CD14-positive monocyte (primary cell): ENCODE results near the gene CLDN24. TPM values are rescaled to one million over a fixed set of nuclear protein-coding genes. Genes with fewer than 3 reads are reported as not detected.

Experiments used
- DNase-seq, 3 donors: peaks; one replicate each; pipeline ENCODE4 v3.0.0-alpha.2; 2011 to 2022
- H2AFZ ChIP-seq: 2 replicates; pipeline ENCODE4 v1.6.0; 2012; ENCODE audit warnings: mild to moderate bottlenecking, low read depth, low read length, inconsistent platforms; ENCODE audit not compliant: insufficient read depth, poor library complexity, severe bottlenecking
- H3K27ac ChIP-seq, 2 donors: 1 replicate in 1 of 2; 2 replicates in 1 of 2; pipeline ENCODE4 v1.5.1; 2012 to 2013; ENCODE audit warnings: low read length in 2 of 2, control low read depth in 1 of 2, inconsistent platforms in 1 of 2, low read depth in 1 of 2, mild to moderate bottlenecking in 1 of 2
- H3K27me3 ChIP-seq, 2 donors: one replicate each; pipeline versions ENCODE4 v1.6.0 to v1.6.1; 2011 to 2013; ENCODE audit warnings: low read length in 2 of 2; ENCODE audit not compliant: control insufficient read depth in 2 of 2, insufficient read depth in 2 of 2
- H3K36me3 ChIP-seq, 2 donors: replicated peaks in 1 of 2; 1 replicate in 1 of 2; 2 replicates in 1 of 2; pipeline versions ENCODE4 v1.5.1 to v1.6.1; 2012 to 2013; ENCODE audit warnings: low read length in 2 of 2, control low read depth in 1 of 2, inconsistent platforms in 1 of 2, mild to moderate bottlenecking in 1 of 2; ENCODE audit not compliant: insufficient read depth in 2 of 2, control insufficient read depth in 1 of 2
- H3K4me1 ChIP-seq, 2 donors: 1 replicate in 1 of 2; 2 replicates in 1 of 2; pipeline versions ENCODE4 v1.5.1 to v1.6.1; 2012 to 2013; ENCODE audit warnings: low read length in 2 of 2, control low read depth in 1 of 2, inconsistent platforms in 1 of 2, mild to moderate bottlenecking in 1 of 2, moderate library complexity in 1 of 2; ENCODE audit not compliant: insufficient read depth in 2 of 2, control insufficient read depth in 1 of 2
- H3K4me2 ChIP-seq: replicated peaks from 2 replicates; pipeline ENCODE3; 2012; ENCODE audit warnings: low read length, moderate library complexity, mild to moderate bottlenecking; ENCODE audit not compliant: poor library complexity, severe bottlenecking; ENCODE audit errors: extremely low read depth
- H3K4me3 ChIP-seq, 3 experiments: fragments of 200-600 bp in 1 of 3; sonication (generic) in 1 of 3; replicated peaks in 1 of 3; 1 replicate in 2 of 3; 2 replicates in 1 of 3; pipeline ENCODE4 v1.5.1; 2011 to 2013; ENCODE audit warnings: low read length in 3 of 3, mild to moderate bottlenecking in 3 of 3, control low read depth in 2 of 3, low read depth in 2 of 3, inconsistent platforms in 1 of 3, moderate library complexity in 1 of 3
- H3K79me2 ChIP-seq: 2 replicates; pipeline ENCODE4 v1.6.0; 2012; ENCODE audit warnings: mild to moderate bottlenecking, control low read depth, inconsistent platforms, low read length, moderate library complexity; ENCODE audit not compliant: insufficient read depth
- H3K9ac ChIP-seq: 2 replicates; pipeline ENCODE4 v1.6.0; 2017; ENCODE audit warnings: low read length, mild to moderate bottlenecking; ENCODE audit not compliant: insufficient read depth, poor library complexity, severe bottlenecking
- H3K9me3 ChIP-seq, 2 donors: replicated peaks in 1 of 2; 1 replicate in 1 of 2; 2 replicates in 1 of 2; pipeline versions ENCODE4 v1.5.1 to v1.6.1; 2012 to 2013; ENCODE audit warnings: low read length in 2 of 2, control low read depth in 1 of 2; ENCODE audit not compliant: control insufficient read depth in 1 of 2, insufficient read depth in 1 of 2
- H4K20me1 ChIP-seq: 2 replicates; pipeline ENCODE4 v1.6.0; 2012; ENCODE audit warnings: mild to moderate bottlenecking, low read length, control low read depth, moderate library complexity; ENCODE audit not compliant: insufficient read depth
- H3K27ac Mint-ChIP-seq, 7 donors: one replicate each; pipeline ENCODE4 v1.8.0; 2020; ENCODE audit warnings: mild to moderate bottlenecking in 7 of 7, mixed read lengths in 7 of 7, moderate library complexity in 6 of 7, inconsistent platforms in 2 of 7
- H3K27me3 Mint-ChIP-seq, 3 donors: one replicate each; pipeline ENCODE4 v1.8.0; 2021 to 2022; ENCODE audit warnings: low read depth in 3 of 3, mild to moderate bottlenecking in 3 of 3, mixed read lengths in 3 of 3, moderate library complexity in 3 of 3, inconsistent platforms in 1 of 3
- H3K36me3 Mint-ChIP-seq, 2 donors: one replicate each; pipeline ENCODE4 v1.8.0; 2020; ENCODE audit warnings: mixed read lengths in 2 of 2, inconsistent platforms in 1 of 2, mild to moderate bottlenecking in 1 of 2
- H3K4me1 Mint-ChIP-seq: one replicate; pipeline ENCODE4 v1.8.0; 2020; ENCODE audit warnings: mild to moderate bottlenecking, mixed read lengths
- H3K4me3 Mint-ChIP-seq, 2 donors: one replicate each; pipeline ENCODE4 v1.8.0; 2020; ENCODE audit warnings: mild to moderate bottlenecking in 2 of 2, mixed read lengths in 2 of 2, moderate library complexity in 1 of 2
- H3K9me3 Mint-ChIP-seq, 7 donors: one replicate each; pipeline ENCODE4 v1.8.0; 2020 to 2022; ENCODE audit warnings: mixed read lengths in 7 of 7, mild to moderate bottlenecking in 6 of 7, moderate library complexity in 6 of 7, inconsistent platforms in 2 of 7
- CTCF ChIP-seq: fragments of 200-600 bp; IDR thresholded peaks from one replicate; pipeline ENCODE4 v1.8.0; 2022; ENCODE audit warnings: antibody characterized with exemption, mild to moderate bottlenecking
- WGBS: methylation state at CpG from one replicate; pipeline ENCODE4 v1.1.5; 2013; ENCODE audit warnings: missing lambda C conversion rate; ENCODE audit not compliant: insufficient coverage; 5-methylcytosine and 5-hydroxymethylcytosine counted together
- intact Hi-C, 2 donors: fragments of 100-400 bp; cut with micrococcal nuclease; formaldehyde crosslinking; loops; one replicate each; pipeline versions ENCODE4 v1.15.0 to v1.15.1; 2023
- polyA plus RNA-seq, 3 donors: library from polyadenylated mRNA; depleted of rRNA in 1 of 3; unstranded in 2 of 3; stranded (reverse) in 1 of 3; fragments of 300-500 nt in 2 of 3; fragments of >200 nt in 1 of 3; fragmentation: Illumina TruSeq in 2 of 3; gene quantifications; 1 replicate in 2 of 3; 2 replicates in 1 of 3; pipeline ENCODE4 v1.2.3, GENCODE V29; 2012 to 2021

The CLDN24 gene
- polyA plus RNA-seq, 3 donors = not detected

- H3K9me3 Mint-ChIP-seq = peaks cover 0 to 5% (median 0%) of the 10 kb centered on the region in 7 donors
- no peaks in the 10 kb centered on the region for H3K36me3 Mint-ChIP-seq
- no peak overlapping the region for H3K4me3 Mint-ChIP-seq
- Histone ChIP-seq H2AFZ (no peak overlapping the region), H3K4me3 (no peak overlapping the region), H4K20me1 (no peaks in the 10 kb centered on the region), H3K9me3 (no peaks in the 10 kb centered on the region), H3K36me3 (no peaks in the 10 kb centered on the region), H3K4me2 (no peak overlapping the region), H3K4me1 (peaks cover 0 to 5% of the 10 kb centered on the region in 2 donors), H3K27ac (no peak overlapping the region), H3K79me2 (no peaks in the 10 kb centered on the region), H3K9ac (no peak overlapping the region), H3K27me3 (no peaks in the 10 kb centered on the region)
- intact Hi-C loops = no loop called here
- H3K27ac Mint-ChIP-seq = no peak overlapping the region
- 91% methylated on average over 8 of the region's 9 CpGs for WGBS
- no peak for DNase-seq
- peaks cover 3% of the 10 kb centered on the region for H3K4me1 Mint-ChIP-seq
- TF ChIP-seq CTCF = no peak
- peaks cover 2 to 8% (median 5%) of the 10 kb centered on the region in 3 donors for H3K27me3 Mint-ChIP-seq
Measured at GRCh38 chr4:183354219-183354618, 32.0 kb upstream of the CLDN24 start.

GRCh38 chr4:183353557-183353956 is 31.3 kb upstream of the CLDN24 start:
- H3K4me3 ChIP-seq = no peak overlapping the region
- H3K4me1 ChIP-seq = peaks cover under 1 to 11% of the 10 kb centered on the region in 2 donors
- no peak for DNase-seq
- Mint-ChIP-seq H3K36me3 (no peaks in the 10 kb centered on the region), H3K4me3 (no peak overlapping the region), H3K9me3 (peaks cover 0 to 5% (median 0%) of the 10 kb centered on the region in 7 donors), H3K27me3 (peaks cover 2 to 8% (median 5%) of the 10 kb centered on the region in 3 donors), H3K27ac (no peak overlapping the region), H3K4me1 (peaks cover 5% of the 10 kb centered on the region)
- H4K20me1 ChIP-seq = no peaks in the 10 kb centered on the region
- intact Hi-C loops = no loop called here
- no peak overlapping the region for H3K4me2 ChIP-seq
- no peaks in the 10 kb centered on the region for H3K27me3 ChIP-seq
- 88% methylated on average over 7 of the region's 8 CpGs for WGBS
- H3K9ac ChIP-seq = no peak overlapping the region
- H3K36me3 ChIP-seq = no peaks in the 10 kb centered on the region
- no peak for TF ChIP-seq CTCF
- H3K79me2 ChIP-seq = no peaks in the 10 kb centered on the region
- no peaks in the 10 kb centered on the region for H3K9me3 ChIP-seq
- H3K27ac ChIP-seq = no peak overlapping the region
- no peak overlapping the region for H2AFZ ChIP-seq
